IgD-negative memory B cell (primary cell): ENCODE data around the gene CELF4. TPM values are rescaled to one million over a fixed set of nuclear protein-coding genes. Genes with fewer than 3 reads are reported as not detected.

ENCODE experiments used
- H3K27ac Mint-ChIP-seq, 3 donors: one replicate each; pipeline ENCODE4 v1.8.0; 2020 to 2022; ENCODE audit warnings: mild to moderate bottlenecking in 3 of 3, mixed read lengths in 3 of 3, moderate library complexity in 1 of 3
- H3K27me3 Mint-ChIP-seq: one replicate; pipeline ENCODE4 v1.8.0; 2021; ENCODE audit warnings: mixed read lengths
- H3K36me3 Mint-ChIP-seq: one replicate; pipeline ENCODE4 v1.8.0; 2020; ENCODE audit warnings: mild to moderate bottlenecking, mixed read lengths
- H3K4me1 Mint-ChIP-seq, 3 donors: one replicate each; pipeline ENCODE4 v1.8.0; 2020 to 2022; ENCODE audit warnings: mixed read lengths in 3 of 3, mild to moderate bottlenecking in 1 of 3
- H3K4me3 Mint-ChIP-seq, 4 donors: one replicate each; pipeline ENCODE4 v1.8.0; 2020 to 2022; ENCODE audit warnings: mild to moderate bottlenecking in 4 of 4, mixed read lengths in 4 of 4, moderate library complexity in 3 of 4
- H3K9me3 Mint-ChIP-seq, 3 donors: one replicate each; pipeline ENCODE4 v1.8.0; 2020 to 2021; ENCODE audit warnings: mixed read lengths in 3 of 3, mild to moderate bottlenecking in 1 of 3
- polyA plus RNA-seq: library from polyadenylated mRNA; unstranded; fragments of 300-500 nt; fragmentation: Illumina TruSeq; gene quantifications from one replicate; pipeline ENCODE4 v1.2.3, GENCODE V29; 2021

CELF4 gene
- polyA plus RNA-seq, 1 donor from 2014 or later = 0.21 TPM

- Mint-ChIP-seq H3K36me3 (no peaks in the 10 kb centered on the region), H3K4me1 (peaks cover 0 to 11% (median 7%) of the 10 kb centered on the region in 3 donors), H3K4me3 (peak overlapping the region in 2 of 4 donors; percentile 25 to 73), H3K9me3 (peaks cover 0 to 9% (median 0%) of the 10 kb centered on the region in 3 donors), H3K27ac (no peak overlapping the region), H3K27me3 (peaks cover 51% of the 10 kb centered on the region)
Observed at GRCh38 chr18:37565977-37566478, 430 bp upstream of the CELF4 start.

GRCh38 chr18:37564711-37565100 is 892 bp downstream of the CELF4 start:
- H3K27ac Mint-ChIP-seq = peak overlapping the region in 1 of 3 donors; percentile 63
- H3K27me3 Mint-ChIP-seq = peaks cover 44% of the 10 kb centered on the region
- peaks cover 0 to 5% (median 0%) of the 10 kb centered on the region in 3 donors for H3K9me3 Mint-ChIP-seq
- H3K4me3 Mint-ChIP-seq = no peak overlapping the region
- H3K4me1 Mint-ChIP-seq = peaks cover 0 to 12% (median 7%) of the 10 kb centered on the region in 3 donors
- H3K36me3 Mint-ChIP-seq = no peaks in the 10 kb centered on the region

GRCh38 chr18:37563931-37564392 is 1.6 kb downstream of the CELF4 start:
- no peak overlapping the region for H3K27ac Mint-ChIP-seq
- no peaks in the 10 kb centered on the region for H3K36me3 Mint-ChIP-seq
- peaks cover 0 to 12% (median 7%) of the 10 kb centered on the region in 3 donors for H3K4me1 Mint-ChIP-seq
- peaks cover 41% of the 10 kb centered on the region for H3K27me3 Mint-ChIP-seq
- H3K9me3 Mint-ChIP-seq = peaks cover 0 to 9% (median 0%) of the 10 kb centered on the region in 3 donors
- H3K4me3 Mint-ChIP-seq = peak overlapping the region in 1 of 4 donors; percentile 9

GRCh38 chr18:37561986-37562385 is 3.6 kb downstream of the CELF4 start:
- peaks cover 0 to 5% (median 5%) of the 10 kb centered on the region in 3 donors for H3K4me1 Mint-ChIP-seq
- no peak overlapping the region for H3K27ac Mint-ChIP-seq
- H3K9me3 Mint-ChIP-seq = peaks cover 0 to 9% (median 0%) of the 10 kb centered on the region in 3 donors
- H3K36me3 Mint-ChIP-seq = no peaks in the 10 kb centered on the region
- no peak overlapping the region for H3K4me3 Mint-ChIP-seq
- H3K27me3 Mint-ChIP-seq = peaks cover 32% of the 10 kb centered on the region

- Mint-ChIP-seq H3K4me1 (peaks cover 0 to 1% (median 0%) of the 10 kb centered on the region in 3 donors), H3K27ac (peak overlapping the region in 1 of 3 donors; percentile 72), H3K27me3 (peaks cover 19% of the 10 kb centered on the region), H3K36me3 (no peaks in the 10 kb centered on the region), H3K9me3 (peaks cover 0 to 4% (median 0%) of the 10 kb centered on the region in 3 donors), H3K4me3 (no peak overlapping the region)
Observed at GRCh38 chr18:37560003-37560402, 5.6 kb downstream of the CELF4 start.

- Mint-ChIP-seq H3K4me1 (peaks cover 0 to 1% (median 0%) of the 10 kb centered on the region in 3 donors), H3K27ac (peak overlapping the region in 1 of 3 donors; percentile 6), H3K9me3 (peaks cover 0 to 4% (median 0%) of the 10 kb centered on the region in 3 donors), H3K27me3 (peaks cover 13% of the 10 kb centered on the region), H3K4me3 (no peak overlapping the region), H3K36me3 (no peaks in the 10 kb centered on the region)
Observed at GRCh38 chr18:37559194-37559593, 6.4 kb downstream of the CELF4 start.

- Mint-ChIP-seq H3K4me1 (peaks cover 0 to 2% (median 0%) of the 10 kb centered on the region in 3 donors), H3K27me3 (peaks cover 7% of the 10 kb centered on the region), H3K9me3 (peaks cover 0 to 4% (median 0%) of the 10 kb centered on the region in 3 donors), H3K4me3 (no peak overlapping the region), H3K27ac (no peak overlapping the region), H3K36me3 (no peaks in the 10 kb centered on the region)
Observed at GRCh38 chr18:37554399-37554787, 11.2 kb downstream of the CELF4 start.

- Mint-ChIP-seq H3K36me3 (no peaks in the 10 kb centered on the region), H3K27ac (no peak overlapping the region), H3K4me1 (peaks cover 0 to 2% (median 0%) of the 10 kb centered on the region in 3 donors), H3K4me3 (no peak overlapping the region), H3K9me3 (no peaks in the 10 kb centered on the region), H3K27me3 (peaks cover 5% of the 10 kb centered on the region)
Observed at GRCh38 chr18:37553633-37554398, 11.8 kb downstream of the CELF4 start.

- Mint-ChIP-seq H3K4me3 (no peak overlapping the region), H3K4me1 (peaks cover 0 to 2% (median 0%) of the 10 kb centered on the region in 3 donors), H3K27me3 (peaks cover 2% of the 10 kb centered on the region), H3K9me3 (no peaks in the 10 kb centered on the region), H3K36me3 (no peaks in the 10 kb centered on the region), H3K27ac (no peak overlapping the region)
Observed at GRCh38 chr18:37552286-37552685, 13.3 kb downstream of the CELF4 start.

GRCh38 chr18:37551846-37552245 is 13.8 kb downstream of the CELF4 start:
- peaks cover 0 to 2% (median 0%) of the 10 kb centered on the region in 3 donors for H3K4me1 Mint-ChIP-seq
- H3K36me3 Mint-ChIP-seq = no peaks in the 10 kb centered on the region
- H3K27ac Mint-ChIP-seq = no peak overlapping the region
- H3K4me3 Mint-ChIP-seq = peak overlapping the region in 1 of 4 donors; percentile 54
- H3K27me3 Mint-ChIP-seq = peaks cover 2% of the 10 kb centered on the region
- no peaks in the 10 kb centered on the region for H3K9me3 Mint-ChIP-seq

- Mint-ChIP-seq H3K9me3 (no peaks in the 10 kb centered on the region), H3K27ac (no peak overlapping the region), H3K27me3 (peaks cover 2% of the 10 kb centered on the region), H3K4me1 (peaks cover 0 to 2% (median 0%) of the 10 kb centered on the region in 3 donors), H3K36me3 (no peaks in the 10 kb centered on the region), H3K4me3 (no peak overlapping the region)
Observed at GRCh38 chr18:37551249-37551648, 14.3 kb downstream of the CELF4 start.

- H3K9me3 Mint-ChIP-seq = no peaks in the 10 kb centered on the region
- no peak overlapping the region for H3K4me3 Mint-ChIP-seq
- H3K4me1 Mint-ChIP-seq = peaks cover 0 to 2% (median 0%) of the 10 kb centered on the region in 3 donors
- peaks cover 2% of the 10 kb centered on the region for H3K27me3 Mint-ChIP-seq
- H3K36me3 Mint-ChIP-seq = no peaks in the 10 kb centered on the region
- H3K27ac Mint-ChIP-seq = no peak overlapping the region
Observed at GRCh38 chr18:37550118-37550875, 15.3 kb downstream of the CELF4 start.

GRCh38 chr18:37548679-37549289 is 16.8 kb downstream of the CELF4 start:
- no peaks in the 10 kb centered on the region for H3K36me3 Mint-ChIP-seq
- H3K4me1 Mint-ChIP-seq = peaks cover 0 to 2% (median under 1%) of the 10 kb centered on the region in 3 donors
- H3K9me3 Mint-ChIP-seq = peaks cover 0 to 3% (median 0%) of the 10 kb centered on the region in 3 donors
- H3K27ac Mint-ChIP-seq = no peak overlapping the region
- H3K4me3 Mint-ChIP-seq = no peak overlapping the region
- H3K27me3 Mint-ChIP-seq = peaks cover 3% of the 10 kb centered on the region

- no peak overlapping the region for H3K27ac Mint-ChIP-seq
- H3K27me3 Mint-ChIP-seq = peaks cover 3% of the 10 kb centered on the region
- peaks cover 0 to 3% (median 0%) of the 10 kb centered on the region in 3 donors for H3K9me3 Mint-ChIP-seq
- H3K4me1 Mint-ChIP-seq = peaks cover 0 to 2% (median 0%) of the 10 kb centered on the region in 3 donors
- H3K4me3 Mint-ChIP-seq = no peak overlapping the region
- no peaks in the 10 kb centered on the region for H3K36me3 Mint-ChIP-seq
Observed at GRCh38 chr18:37547196-37547827, 18.3 kb downstream of the CELF4 start.
